Measurements from ENCODE around the gene GNPTG.

GRCh38 chr16:1348926-1349325 is 2.8 kb upstream of the GNPTG start:
- no peak for TF ChIP-seq CTCF (IDR thresholded peaks at IDR 0.05)
- no peak for TF ChIP-seq EZH2 (IDR thresholded peaks at IDR 0.05; ENCODE audit: borderline replicate concordance, insufficient read depth, low read depth, low read length, poor library complexity, severe bottlenecking)
